Ishikawa (cell line): ENCODE results near the gene CACNA2D2.

ENCODE experiments used
- CEBPB ChIP-seq: IDR thresholded peaks from 2 replicates; pipeline ENCODE4 v1.6.1; 2012
- CREB1 ChIP-seq: IDR thresholded peaks from 2 replicates; pipeline ENCODE4 v1.6.1; 2012; ENCODE audit warnings: low read depth
- EGR1 ChIP-seq: IDR thresholded peaks from 2 replicates; pipeline ENCODE4 v1.6.1; 2012
- EP300 ChIP-seq: IDR thresholded peaks from 2 replicates; pipeline ENCODE4 v1.6.1; 2012; ENCODE audit warnings: borderline replicate concordance
- FOXM1 ChIP-seq: IDR thresholded peaks from 2 replicates; pipeline ENCODE4 v1.6.1; 2012; ENCODE audit warnings: low read depth, borderline replicate concordance
- NFIC ChIP-seq: IDR thresholded peaks from 2 replicates; pipeline ENCODE4 v1.6.1; 2012
- RAD21 ChIP-seq: IDR thresholded peaks from 2 replicates; pipeline ENCODE4 v1.6.1; 2012; ENCODE audit warnings: low read depth
- REST ChIP-seq: IDR thresholded peaks from 2 replicates; pipeline ENCODE4 v1.6.1; 2012; ENCODE audit warnings: low read depth, mild to moderate bottlenecking
- TAF1 ChIP-seq: IDR thresholded peaks from 2 replicates; pipeline ENCODE4 v1.6.1; 2012; ENCODE audit warnings: low read depth, mild to moderate bottlenecking
- TCF12 ChIP-seq: IDR thresholded peaks from 2 replicates; pipeline ENCODE4 v1.6.1; 2012; ENCODE audit warnings: low read depth
- USF1 ChIP-seq: IDR thresholded peaks from 2 replicates; pipeline ENCODE4 v1.6.1; 2012
- YY1 ChIP-seq: IDR thresholded peaks from 2 replicates; pipeline ENCODE4 v1.6.1; 2012; ENCODE audit warnings: low read depth
- TF ChIP-seq, protein P1 (sequence below): IDR thresholded peaks from 2 replicates; pipeline ENCODE4 v1.6.1; 2012

GRCh38 chr3:50472958-50473357 lies 30.5 kb downstream of the CACNA2D2 start:
- no peak for TF ChIP-seq TCF12
- TF ChIP-seq CEBPB: no peak
- TF ChIP-seq EP300: no peak
- TF ChIP-seq, protein P1, sequence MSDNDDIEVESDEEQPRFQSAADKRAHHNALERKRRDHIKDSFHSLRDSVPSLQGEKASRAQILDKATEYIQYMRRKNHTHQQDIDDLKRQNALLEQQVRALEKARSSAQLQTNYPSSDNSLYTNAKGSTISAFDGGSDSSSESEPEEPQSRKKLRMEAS: no peak
- TF ChIP-seq TAF1: no peak
- no peak for TF ChIP-seq RAD21
- TF ChIP-seq REST: no peak
- TF ChIP-seq YY1: no peak
- TF ChIP-seq FOXM1: no peak
- TF ChIP-seq NFIC: no peak
- TF ChIP-seq EGR1: no peak
- TF ChIP-seq CREB1: no peak
- TF ChIP-seq USF1: no peak
